HG02678 (cell line): Measurements from ENCODE around the gene SBNO2.

Experiments used
- ATAC-seq: cut with Tn5 transposase; IDR thresholded peaks from one replicate; pipeline ENCODE4 v1.9.1; 2021; ENCODE audit warnings: mild to moderate bottlenecking, moderate library complexity; ENCODE audit not compliant: unreplicated experiment

The SBNO2 gene

DNA sequence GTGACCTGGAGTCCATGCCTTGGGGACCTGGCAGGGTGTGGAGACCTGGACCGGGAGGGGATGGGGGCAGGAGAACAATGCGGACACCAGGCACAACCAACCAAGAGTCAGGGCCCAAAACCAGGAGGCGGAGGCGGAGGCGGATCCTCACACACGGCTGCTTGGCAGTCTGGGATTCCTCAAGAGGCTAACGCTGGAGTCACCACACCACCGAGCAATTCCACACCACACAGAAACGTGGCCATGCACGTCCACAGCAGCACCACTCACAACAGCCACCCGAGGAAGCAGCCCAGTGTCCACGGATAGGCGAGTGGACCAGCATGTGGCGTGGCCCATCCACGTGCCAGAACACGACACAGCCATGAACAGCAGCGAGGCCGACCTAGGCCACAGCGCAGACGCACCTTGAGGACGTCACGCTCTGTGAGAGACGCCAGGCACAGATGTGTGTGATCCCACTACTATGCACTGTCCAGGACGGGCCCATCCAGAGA is 17.7 kb downstream of the SBNO2 start:
- no peak for ATAC-seq

DNA sequence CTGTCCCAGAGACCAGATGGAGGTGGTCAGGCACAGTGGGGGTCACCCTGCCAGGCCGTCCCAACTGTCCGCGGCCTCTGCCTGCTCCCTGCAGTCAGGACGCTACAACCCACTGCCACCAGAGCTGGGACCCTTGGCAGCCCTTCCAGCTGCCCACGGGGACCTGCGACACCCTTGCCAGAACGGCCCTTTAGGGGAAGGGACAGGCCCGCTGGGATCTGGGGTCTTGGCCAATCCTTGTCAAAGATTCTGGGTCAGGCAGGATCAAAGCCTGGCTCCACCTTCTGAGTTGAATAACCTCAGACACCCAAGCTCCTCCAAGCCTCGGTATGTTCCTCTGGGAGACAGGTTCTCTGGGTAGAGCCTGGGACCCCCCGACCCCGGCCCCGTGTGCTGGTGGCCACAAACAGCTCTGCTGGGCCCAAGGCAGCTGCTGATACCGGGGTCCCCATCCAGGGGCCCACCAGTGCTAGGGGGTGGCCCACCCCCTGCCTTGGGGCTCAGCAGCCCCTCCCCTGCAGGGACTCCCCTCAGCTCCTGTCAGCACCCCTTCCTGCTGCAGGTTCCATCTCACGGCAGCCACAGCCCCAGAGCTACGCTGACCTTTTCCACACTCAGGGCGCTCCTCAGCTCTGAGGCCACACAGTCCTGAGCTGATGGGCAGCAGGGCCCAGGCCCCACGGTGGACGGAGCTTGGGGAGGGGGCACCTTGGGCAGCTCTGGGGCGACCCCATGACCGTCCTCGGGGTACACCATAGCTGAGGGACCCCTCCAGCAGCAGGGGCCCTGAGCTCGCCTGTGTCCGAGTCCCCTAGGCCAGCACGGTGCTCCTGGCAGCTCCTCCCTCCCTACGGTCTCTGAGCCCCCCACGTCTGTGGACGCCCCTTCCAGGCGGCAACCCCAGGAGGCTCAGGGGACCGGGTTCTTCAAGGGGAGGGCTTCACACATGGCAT is 18.4 kb downstream of the SBNO2 start:
- no peak for ATAC-seq

DNA sequence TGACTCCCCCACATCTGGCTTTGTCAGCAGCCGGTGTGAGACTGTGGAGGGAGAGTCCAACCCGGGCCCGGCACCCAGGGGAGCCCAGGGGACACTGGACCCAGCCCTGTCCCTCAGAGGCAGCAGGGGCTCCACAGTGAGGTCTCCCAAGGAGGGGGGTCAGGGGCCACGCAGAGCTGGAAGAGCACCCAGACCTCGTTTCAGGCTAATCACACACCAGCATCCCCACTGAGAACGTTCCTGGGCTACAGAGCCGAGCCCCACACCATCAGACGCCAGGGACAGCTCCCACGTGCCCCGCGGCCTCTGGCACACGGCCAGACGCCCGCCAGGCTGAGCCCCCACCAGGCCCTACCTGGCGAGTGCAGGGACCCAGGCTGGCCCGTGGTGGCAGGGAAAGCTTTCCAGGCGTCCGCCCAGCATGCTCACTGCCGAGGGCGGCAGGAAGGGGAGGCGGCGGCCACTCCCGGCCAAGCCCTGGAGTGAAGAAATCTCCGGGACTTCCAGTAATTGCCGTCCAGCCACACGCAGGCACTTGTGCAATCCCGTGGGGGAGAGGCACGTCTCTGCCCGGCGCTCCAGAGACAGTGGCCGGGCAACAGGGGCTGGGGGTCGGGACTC is 19.2 kb downstream of the SBNO2 start:
- ATAC-seq: no peak

DNA sequence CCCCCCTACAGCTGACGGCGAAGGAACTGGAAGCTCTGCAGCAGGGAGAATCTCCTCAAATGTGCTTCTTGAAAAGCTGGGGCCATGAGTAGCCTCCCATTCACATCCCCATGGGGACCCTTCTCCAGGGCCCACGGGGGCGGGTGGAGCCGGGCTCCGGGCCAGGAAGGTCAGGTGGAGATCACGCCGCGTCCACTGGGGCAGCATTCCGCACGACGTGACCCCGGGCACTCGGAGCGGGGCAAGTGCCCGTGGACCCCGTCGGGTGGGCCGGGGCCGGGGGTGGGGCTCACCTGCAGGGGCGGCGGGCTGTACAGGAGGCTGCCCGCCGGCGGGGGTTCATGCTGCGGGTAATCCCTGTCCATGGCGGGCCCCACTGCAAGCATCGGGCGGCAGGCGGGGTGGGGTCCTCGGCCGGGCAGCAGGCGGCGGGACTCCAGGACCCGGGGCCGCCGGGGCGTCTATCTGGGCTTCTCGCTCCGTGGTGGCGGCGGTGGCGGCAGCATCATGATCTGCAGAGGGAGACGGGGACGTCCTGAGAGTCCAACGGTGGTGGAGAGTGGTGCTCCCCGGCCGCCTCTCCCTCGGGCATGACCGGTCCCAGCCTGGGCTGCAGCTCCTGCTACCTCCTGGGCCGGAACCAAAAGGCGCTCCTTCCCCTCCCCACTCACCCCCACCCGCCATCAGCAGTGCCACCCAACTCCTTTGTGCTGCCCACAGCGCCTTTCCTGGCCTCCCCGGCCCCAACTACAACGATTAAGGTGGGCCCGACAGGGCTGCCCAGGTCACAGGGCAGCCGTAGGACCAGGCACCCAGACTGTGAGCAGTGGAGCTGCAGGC is 20.0 kb downstream of the SBNO2 start:
- no peak for ATAC-seq

DNA sequence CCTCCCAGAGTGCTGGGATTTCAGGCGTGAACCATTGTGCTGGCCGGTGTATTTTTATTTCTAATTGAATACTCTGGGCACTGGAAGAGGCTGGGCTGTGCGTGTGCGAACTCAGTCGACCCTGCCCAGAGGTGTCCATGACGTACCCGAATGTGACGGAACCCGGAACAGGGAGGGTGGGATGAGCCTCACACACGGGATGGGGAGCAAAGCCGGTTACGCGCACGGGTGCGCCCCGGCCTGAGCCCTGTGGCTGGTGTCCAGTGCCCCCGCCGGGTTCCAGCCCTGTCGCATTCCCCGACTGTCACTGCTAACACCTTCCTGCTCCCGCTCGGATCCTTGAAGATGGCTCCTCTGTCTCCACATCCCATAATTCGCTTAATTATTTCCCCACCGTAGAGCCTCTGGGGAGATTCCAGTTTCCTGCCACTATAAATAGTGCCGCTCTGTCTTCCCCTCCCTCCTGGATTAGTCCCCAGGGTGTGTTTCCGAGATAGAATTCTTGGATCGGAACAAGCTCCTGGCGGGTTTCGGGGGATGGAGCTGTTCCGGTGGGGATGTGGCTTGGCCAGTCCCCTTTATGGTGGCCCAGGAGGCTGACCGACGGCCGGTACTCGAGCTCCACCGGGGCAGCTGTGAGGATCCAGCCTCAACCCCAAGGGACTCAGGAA is 22.0 kb downstream of the SBNO2 start:
- ATAC-seq: no peak

DNA sequence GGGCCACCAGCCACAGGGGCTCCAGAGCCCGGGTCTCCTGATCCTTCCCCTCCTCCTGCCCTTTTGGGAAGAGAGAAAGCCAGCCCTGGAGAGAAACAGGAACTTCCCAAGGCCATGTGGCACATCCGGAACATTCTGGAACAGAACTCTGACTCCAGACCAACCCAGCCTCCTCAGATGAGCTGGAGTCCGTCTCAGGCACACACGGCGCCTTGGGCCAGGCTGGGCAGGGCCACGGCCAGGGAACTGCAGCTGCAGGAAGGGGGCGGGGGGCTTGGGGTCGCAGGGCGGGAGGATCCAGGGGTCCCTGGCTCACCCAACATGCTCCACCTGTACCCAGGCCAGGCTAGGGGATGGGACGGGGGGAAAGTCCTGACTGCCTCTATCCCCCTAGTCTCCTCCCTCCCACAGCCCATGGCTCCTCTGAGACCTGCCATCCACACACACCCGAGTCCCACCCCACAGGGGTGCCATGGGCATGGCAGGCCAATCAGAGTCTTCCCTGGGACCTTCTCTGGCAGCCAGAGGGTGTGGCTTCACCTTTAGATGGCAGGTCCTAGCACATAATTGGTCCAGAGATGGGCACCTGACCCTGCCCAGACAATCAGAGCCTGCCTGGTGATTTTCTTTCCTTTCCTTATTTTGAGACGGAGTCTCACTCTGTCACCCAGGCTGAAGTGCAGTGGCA is 22.9 kb downstream of the SBNO2 start:
- no peak for ATAC-seq

DNA sequence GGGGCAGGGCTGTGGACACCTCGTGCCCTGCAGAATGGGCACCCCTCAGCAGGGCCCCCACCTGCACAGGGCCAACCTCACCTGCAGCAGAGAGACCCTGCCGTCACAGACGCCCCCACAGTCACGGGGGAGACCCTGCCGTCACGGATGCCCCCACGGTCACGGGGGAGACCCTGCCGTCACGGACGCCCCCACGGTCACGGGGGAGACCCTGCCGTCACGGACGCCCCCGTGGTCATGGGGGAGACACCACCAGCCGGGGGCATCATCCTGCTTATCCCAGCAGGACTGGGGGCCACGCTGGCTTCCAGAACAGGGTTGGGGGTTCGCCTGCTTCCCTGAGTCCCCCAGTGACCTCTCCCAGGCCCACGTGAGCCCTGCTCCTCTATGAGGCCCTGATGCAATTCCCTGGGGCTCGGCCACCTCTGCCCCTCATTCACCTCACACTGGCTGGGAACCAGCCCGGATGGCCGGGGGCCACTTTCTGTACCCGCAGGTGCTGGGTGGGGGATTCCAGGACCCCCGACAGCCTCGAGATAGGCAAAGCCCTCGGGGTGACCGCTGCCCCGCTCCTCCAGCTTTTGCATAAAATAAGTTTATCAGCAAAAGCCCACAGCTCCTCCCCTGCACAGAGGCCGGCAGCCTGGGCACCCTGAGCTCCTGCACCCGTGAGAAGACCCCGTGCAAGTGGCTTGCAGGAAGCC is 23.6 kb downstream of the SBNO2 start:
- ATAC-seq: no peak

DNA sequence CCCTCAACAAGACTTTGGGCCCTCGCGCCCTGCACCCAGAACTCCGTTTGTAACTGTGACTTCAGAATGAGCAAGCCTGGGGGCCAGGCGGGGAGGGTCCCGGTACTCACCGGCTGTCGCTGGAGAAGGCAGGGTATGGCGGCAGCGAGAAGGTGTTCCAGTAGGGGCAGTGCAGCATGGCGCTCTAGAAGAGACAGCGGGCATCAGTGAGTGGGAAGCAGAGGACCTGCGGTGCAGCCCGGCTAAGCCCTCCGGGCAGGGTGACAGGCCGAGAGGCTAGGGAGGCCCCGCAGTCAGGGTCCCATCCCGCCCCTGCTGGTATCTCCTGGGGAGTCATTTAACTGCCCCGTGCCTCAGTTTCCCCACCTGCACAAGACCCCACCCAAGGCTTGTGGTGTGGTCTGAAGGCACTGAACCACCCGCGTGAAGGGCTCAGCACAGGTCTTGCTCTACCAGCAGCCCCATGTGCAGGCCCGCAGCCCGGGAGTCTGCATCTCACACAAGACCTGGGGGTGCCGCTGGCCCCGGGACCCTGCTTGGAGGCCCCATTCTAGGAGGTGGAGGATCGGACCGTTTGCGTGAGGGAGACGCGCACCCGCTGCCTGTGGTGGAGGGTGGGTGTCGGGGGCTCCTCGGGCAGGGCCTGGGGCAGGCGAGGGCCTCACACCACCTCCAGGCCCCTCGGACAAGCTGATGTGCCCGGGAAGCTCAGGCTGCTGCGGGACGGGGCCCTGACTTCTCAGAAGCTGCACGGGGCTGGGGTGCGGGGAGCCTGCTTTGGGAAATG is 24.6 kb downstream of the SBNO2 start:
- no peak for ATAC-seq

DNA sequence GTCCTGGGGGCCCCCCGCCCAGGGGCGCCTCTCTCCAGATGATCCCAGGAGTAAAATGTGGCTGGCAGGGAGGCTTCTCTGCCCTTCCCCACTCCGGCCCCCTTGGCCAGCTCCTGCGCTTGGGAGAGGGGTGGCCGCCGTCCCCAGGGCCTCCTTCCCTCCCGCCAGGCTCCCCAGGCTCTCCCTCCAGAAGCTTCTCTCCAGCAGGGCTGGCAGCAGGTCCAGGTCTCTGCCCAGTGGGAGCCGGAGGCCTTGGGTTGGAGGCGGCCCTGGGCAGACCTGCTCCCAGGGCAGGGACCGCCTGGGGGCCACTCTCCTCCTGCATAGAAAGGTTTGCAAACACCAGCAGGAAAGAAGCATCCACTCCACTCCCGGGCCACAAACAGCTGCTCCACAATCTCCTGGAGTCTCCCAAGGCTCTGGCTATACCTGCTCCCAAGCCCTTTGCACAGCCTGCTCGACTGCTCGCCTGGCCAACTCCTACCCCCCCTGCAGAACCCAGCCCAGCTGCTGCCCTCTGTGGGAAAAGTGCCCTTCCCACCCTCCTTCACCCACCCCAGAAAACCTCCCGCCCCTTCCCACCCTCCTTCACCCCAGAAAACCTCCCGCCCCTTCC is 26.0 kb downstream of the SBNO2 start:
- ATAC-seq: no peak

DNA sequence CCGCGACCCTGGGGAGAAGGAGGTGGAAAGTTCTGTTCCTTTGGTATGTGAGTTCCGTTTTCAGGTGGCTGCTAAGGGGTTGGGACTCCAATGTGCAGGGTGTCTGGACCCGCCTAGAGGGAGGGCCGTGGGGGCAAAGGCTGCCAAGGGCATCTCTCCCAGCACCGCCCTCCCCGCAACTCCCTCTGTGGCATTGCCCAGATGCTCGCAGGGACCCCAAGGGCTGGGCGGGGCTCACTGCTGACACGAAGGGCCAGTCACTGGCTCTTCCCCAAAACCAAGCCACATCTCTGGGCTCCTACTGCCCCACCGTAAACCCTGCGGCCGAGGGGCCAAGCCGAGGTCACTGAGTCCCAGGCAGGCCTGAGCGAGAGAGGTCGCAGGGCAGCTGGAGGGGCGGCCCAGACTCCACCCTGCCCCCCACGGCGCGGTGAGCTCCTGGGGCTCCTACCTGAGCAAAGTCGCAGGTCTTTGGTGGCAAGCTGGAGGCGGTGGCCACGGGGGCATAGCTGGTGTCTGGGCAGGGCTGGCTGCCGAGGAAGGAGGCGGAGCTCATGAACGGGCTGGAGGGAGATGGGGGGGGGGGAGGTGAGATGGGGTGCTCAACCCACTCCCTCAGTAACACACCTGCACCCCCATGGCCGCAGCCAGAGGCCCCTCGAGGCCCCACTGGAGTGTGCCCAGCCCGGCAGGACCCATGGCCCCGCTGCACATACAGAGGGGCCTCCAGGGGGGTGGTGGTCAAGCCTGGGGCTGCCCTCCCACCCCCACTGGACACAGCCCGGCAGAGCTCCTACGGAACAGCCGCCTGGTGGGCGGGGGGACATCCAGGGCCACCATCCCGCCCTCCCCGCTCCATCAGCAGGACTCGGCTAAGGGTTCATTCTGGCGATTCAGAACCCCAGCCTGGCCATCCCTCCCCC is 26.9 kb downstream of the SBNO2 start:
- no peak for ATAC-seq

DNA sequence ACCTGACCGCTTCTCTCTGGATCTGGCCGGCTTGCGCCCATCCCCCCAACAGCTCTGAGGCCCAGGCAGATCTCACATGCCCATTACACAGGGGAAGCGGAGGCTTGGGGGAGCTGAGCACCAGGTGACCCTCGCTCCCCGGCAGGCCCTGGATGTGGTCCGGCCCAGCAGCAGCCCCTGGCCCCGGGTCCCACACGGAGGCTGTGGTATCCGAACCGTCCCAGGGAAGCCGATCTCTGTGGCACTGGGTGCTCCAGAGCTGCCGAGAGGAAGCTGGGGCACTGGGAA is 27.7 kb downstream of the SBNO2 start:
- ATAC-seq: no peak

DNA sequence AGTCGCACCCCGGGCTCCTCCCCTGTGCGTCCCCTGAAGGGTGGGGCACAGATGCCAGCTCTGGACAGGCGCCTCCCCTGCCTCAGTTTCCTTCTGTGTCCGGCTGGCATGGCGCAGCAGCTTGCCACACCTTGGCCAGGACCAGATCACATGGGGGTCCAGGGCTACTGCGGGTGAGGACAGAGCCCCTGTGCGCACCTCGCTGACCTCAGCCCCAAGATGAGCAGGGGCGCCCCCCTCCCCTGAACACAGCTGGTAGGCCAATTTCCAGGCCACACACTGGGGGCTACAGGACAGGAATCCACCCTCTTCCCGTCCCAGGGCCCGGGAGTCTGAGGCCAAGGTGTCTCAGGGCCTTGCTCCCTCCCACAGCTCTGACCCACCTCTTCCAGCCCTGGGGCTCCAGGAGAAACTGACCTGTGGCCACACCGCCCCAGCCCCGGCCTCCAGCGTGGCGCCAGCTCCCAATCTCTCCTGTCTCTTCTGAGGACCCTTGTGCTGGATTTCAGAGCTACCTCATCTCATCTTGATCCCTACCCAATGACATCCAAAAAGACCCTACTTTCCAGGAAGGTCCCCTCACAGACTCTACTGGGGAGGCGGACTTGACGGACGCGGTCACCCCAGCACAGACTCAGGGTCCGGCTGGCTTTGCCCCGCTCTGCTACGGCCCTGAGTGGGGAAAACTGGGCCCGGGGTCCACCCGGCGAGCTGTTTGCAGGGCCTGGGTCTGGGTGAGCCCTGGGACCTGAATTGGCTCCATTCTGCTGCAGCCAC is 28.2 kb downstream of the SBNO2 start:
- ATAC-seq: no peak

DNA sequence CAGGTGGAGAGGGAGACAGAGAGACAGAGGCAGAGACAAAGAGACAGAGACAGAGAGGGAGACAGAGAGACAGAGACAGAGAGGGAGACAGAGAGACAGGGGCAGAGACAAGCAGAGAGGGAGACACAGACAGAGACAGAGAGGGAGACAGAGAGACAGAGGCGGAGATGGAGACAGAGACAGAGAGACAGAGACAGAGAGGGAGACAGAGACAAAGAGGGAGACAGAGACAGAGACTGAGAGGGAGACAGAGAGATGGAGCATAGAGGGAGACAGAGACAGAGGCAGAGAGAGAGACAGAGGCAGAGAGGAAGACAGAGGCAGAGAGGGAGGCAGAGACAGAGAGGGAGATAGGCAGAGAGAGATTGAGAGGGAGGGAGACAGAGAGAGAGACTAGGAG is 29.3 kb downstream of the SBNO2 start:
- ATAC-seq: no peak

DNA sequence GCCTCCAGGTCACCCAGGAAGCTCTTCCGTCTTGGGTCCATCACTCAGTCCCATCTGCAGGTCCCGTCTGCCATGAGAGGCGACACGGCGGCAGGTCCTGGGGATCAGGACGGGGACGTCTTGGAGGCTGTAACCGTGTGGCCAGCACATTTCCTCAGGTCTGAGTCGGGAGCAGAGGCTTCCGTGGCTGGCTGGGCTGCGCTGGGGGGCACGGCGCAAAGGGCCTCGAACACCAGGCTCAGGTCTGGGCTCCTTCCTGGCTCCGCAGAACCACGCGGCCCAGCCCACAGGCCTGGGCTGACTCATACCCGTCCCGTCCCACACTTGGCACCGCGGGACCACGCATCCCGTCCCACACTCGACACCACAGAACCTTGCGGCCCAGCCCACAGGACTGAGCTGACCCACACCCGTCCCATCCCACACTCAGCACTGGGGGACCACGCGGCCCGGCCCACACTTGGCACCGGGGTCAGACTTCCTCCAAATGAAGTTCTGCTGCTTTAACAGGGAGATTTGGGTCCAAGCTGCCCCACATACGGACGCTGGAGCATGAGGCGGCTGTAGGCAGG is 30.2 kb downstream of the SBNO2 start:
- no peak for ATAC-seq

DNA sequence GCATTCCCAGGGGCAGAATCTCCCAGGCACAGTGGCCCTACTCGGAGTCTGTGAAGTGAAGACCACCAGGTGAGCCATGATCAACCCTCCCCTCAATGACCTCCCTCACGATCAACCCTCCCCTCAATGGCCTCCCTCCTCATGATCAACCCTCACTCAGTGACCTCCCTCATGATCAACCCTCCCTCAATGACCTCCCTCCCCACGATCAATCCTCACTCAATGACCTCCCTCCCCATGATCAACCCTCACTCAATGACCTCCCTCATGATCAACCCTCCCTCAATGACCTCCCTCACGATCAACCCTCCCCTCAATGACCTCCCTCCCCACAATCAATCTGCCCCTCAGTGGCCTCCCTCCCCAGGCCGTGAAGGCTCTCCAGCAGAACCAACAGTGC is 32.1 kb downstream of the SBNO2 start:
- ATAC-seq: no peak

DNA sequence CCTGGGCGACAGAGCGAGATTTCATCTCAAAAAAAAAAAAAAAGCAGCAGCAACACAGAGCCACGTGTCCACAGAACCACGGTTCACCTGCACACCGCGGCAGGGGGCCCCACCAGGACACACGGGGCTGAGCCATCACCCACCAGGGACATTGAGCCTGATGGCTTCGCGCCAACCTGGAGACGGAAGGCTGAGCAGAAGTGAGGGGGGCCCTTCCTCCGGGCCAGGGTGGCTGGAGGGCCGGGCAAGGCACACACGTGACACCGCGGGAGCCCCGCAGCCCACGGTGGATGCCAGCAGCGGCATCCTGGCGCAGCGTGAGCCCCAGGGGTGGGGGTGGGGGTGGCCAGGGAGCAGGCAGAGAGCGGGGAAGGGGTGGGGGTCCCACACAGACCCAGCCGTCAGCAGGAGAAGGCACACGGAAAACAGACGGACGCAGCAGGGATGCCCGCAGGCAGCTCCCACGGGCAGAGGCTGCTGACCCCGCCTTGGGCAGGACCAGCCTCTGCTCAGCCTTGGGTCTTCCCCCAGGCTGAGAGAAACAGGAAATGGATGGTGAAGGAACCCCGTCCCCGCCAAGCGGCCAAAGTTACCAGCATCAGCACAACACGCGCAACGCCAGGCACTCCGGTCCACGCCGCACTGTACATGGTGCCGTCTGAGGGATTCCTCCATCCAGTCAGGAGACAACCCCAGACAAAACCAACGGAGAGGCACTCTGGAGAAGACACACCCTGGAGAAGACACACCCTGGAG is 33.6 kb downstream of the SBNO2 start:
- no peak for ATAC-seq
